K562 (cell line): Measurements from ENCODE around the gene TADA1.

Experiments
- ARID2 ChIP-seq: fragments of 450-650 bp; IDR thresholded peaks from 2 replicates; pipeline ENCODE4 v1.6.1; 2017; ENCODE audit warnings: antibody characterized with exemption, mild to moderate bottlenecking
- CREB1 ChIP-seq, 2 experiments: sonication (generic) in 1 of 2; formaldehyde crosslinking in 1 of 2; IDR thresholded peaks; 2 replicates each; pipeline versions ENCODE4 v1.6.1 to v1.8.0; 2012 to 2022; ENCODE audit warnings: inconsistent platforms in 1 of 2, mild to moderate bottlenecking in 1 of 2, missing genetic modification reagents in 1 of 2, moderate library complexity in 1 of 2
- EHMT2 ChIP-seq: fragments of 450-650 bp; IDR thresholded peaks from 2 replicates; pipeline ENCODE4 v1.6.1; 2018; ENCODE audit warnings: antibody characterized with exemption
- FOXK2 ChIP-seq, 2 experiments: fragments of 450-650 bp; IDR thresholded peaks in 1 of 2; conservative IDR thresholded peaks in 1 of 2; 2 replicates each; pipeline ENCODE4 v1.6.1; 2016; ENCODE audit warnings: low read depth in 2 of 2, mild to moderate bottlenecking in 1 of 2
- HDAC6 ChIP-seq: IDR thresholded peaks from 2 replicates; pipeline ENCODE4 v1.6.1; 2012; ENCODE audit warnings: low read depth, mild to moderate bottlenecking, control low read depth, inconsistent platforms, low read length, moderate library complexity
- POLR2AphosphoS5 ChIP-seq: IDR thresholded peaks from 2 replicates; pipeline ENCODE4 v1.6.1; 2011; ENCODE audit warnings: mild to moderate bottlenecking, low read depth, low read length, moderate library complexity; ENCODE audit not compliant: control insufficient read depth, insufficient read depth
- REST ChIP-seq, 2 experiments: fragments of 450-650 bp; formaldehyde crosslinking in 1 of 2; IDR thresholded peaks; 2 replicates each; pipeline versions ENCODE4 v1.4.0 to v1.6.1; 2014 to 2020; ENCODE audit warnings: mild to moderate bottlenecking in 2 of 2, borderline replicate concordance in 1 of 2, low read depth in 1 of 2
- TSC22D4 ChIP-seq: fragments of 450-650 bp; IDR thresholded peaks from 2 replicates; pipeline ENCODE4 v1.6.1; 2016; ENCODE audit warnings: missing genetic modification characterization, missing biosample characterization, control low read depth
- ZBTB34 ChIP-seq: fragments of 250-450 bp; sonication (Bioruptor Pico); IDR thresholded peaks from 2 replicates; pipeline ENCODE4 v1.8.0; 2021; ENCODE audit warnings: mild to moderate bottlenecking, moderate library complexity

GRCh38 chr1:166924823-166925541 is 48.9 kb upstream of the TADA1 start:
- TF ChIP-seq ZBTB34 (CRISPR knock-in tag) (no peak), REST (IDR thresholded peaks at IDR 0.05; ENCODE audit: borderline replicate concordance) (no peak), REST (CRISPR knock-in tag; IDR thresholded peaks at IDR 0.05; ENCODE audit: low read depth) (no peak), HDAC6 (no peak), TSC22D4 (tag) (no peak), CREB1 (IDR thresholded peaks at IDR 0.05) (no peak), CREB1 (CRISPR knock-in tag; IDR thresholded peaks at IDR 0.05) (no peak), POLR2AphosphoS5 (no peak), ARID2 (no peak), FOXK2 (conservative IDR thresholded peaks at IDR 0.05 in 1 of 2, IDR thresholded peaks at IDR 0.05 in 1 of 2; ENCODE audit: low read depth in 2 of 2) (no peak), EHMT2 (no peak)
